D721Med (cell line): ENCODE results near the gene NELFA.
"Not testable (repeated sequence)": the region's sequence is repeated elsewhere in the genome, so short reads cannot be mapped to it uniquely, and the experiment has no call there.

Experiments
- DNase-seq: peaks from one replicate; pipeline ENCODE4 v3.0.0; 2011; ENCODE audit warnings: low spot score; ENCODE audit not compliant: insufficient read length
- FAIRE-seq: peaks from 2 replicates; lab custom pipeline; 2011; peaks lifted over from hg19 to GRCh38; lab: Jason Lieb, UNC
- CTCF ChIP-seq: IDR thresholded peaks from 2 replicates; pipeline ENCODE4 v1.5.1; 2012; ENCODE audit warnings: mild to moderate bottlenecking, control low read depth; ENCODE audit not compliant: insufficient read depth; ENCODE audit errors: missing control alignments

NELFA gene

GRCh38 chr4:2036327-2036726 is 27.6 kb upstream of the NELFA start:
- TF ChIP-seq CTCF: no peak
- FAIRE-seq (no peak), DNase-seq (no peak)

GRCh38 chr4:2031161-2031560 is 22.4 kb upstream of the NELFA start:
- not testable (repeated sequence) for DNase-seq, FAIRE-seq

- not testable (repeated sequence) for FAIRE-seq, DNase-seq
Observed at GRCh38 chr4:2027120-2027519, 18.3 kb upstream of the NELFA start.

- FAIRE-seq: no peak
- no peak for DNase-seq
- no peak for TF ChIP-seq CTCF
Observed at GRCh38 chr4:2025817-2026216, 17.0 kb upstream of the NELFA start.

- TF ChIP-seq CTCF: no peak
- FAIRE-seq: no peak
- no peak for DNase-seq
Observed at GRCh38 chr4:2024683-2025082, 15.9 kb upstream of the NELFA start.

- DNase-seq: not testable (repeated sequence)
Observed at GRCh38 chr4:2021358-2022018, 12.7 kb upstream of the NELFA start.

GRCh38 chr4:2015008-2015407 is 6.2 kb upstream of the NELFA start:
- no peak for TF ChIP-seq CTCF
- no peak for FAIRE-seq
- no peak for DNase-seq

More at GRCh38 chr4:2021358-2022018, 12.7 kb upstream of the NELFA start:
- FAIRE-seq: not testable (repeated sequence)

GRCh38 chr4:2011583-2011982 is 2.8 kb upstream of the NELFA start:
- FAIRE-seq (no peak), DNase-seq (no peak)
- no peak for TF ChIP-seq CTCF

- TF ChIP-seq CTCF: peak; percentile 11
- DNase-seq (no peak), FAIRE-seq (no peak)
Observed at GRCh38 chr4:2009651-2010233, 968 bp upstream of the NELFA start.
